Stimulated activated CD8-positive, alpha-beta memory T cell treated with anti-CD3 and anti-CD28 coated beads, Interleukin-12 subunit alpha, Interleukin-12 subunit beta, amount 100 ng/mL, for 24 hours (primary cell): ENCODE measurements around the gene GRAMD2B.
"Not testable (repeated sequence)": the region's sequence is repeated elsewhere in the genome, so short reads cannot be mapped to it uniquely, and the experiment has no call there.

Source experiments
- DNase-seq: peaks from one replicate; pipeline ENCODE4 v3.0.0-alpha.2; 2020; ENCODE audit errors: extremely low read depth

The GRAMD2B gene

GRCh38 chr5:126410623-126411022 lies 12.6 kb upstream of the GRAMD2B start:
- DNase-seq, result no peak

GRCh38 chr5:126413856-126414255 lies 9.4 kb upstream of the GRAMD2B start:
- no peak for DNase-seq

GRCh38 chr5:126414874-126415502 lies 8.2 kb upstream of the GRAMD2B start:
- DNase-seq, result no peak

GRCh38 chr5:126415789-126416188 lies 7.4 kb upstream of the GRAMD2B start:
- no peak for DNase-seq

GRCh38 chr5:126416266-126416925 lies 6.8 kb upstream of the GRAMD2B start:
- no peak for DNase-seq

- no peak for DNase-seq
Observed at GRCh38 chr5:126417178-126417577, 6.0 kb upstream of the GRAMD2B start.

GRCh38 chr5:126419102-126419501 lies 4.1 kb upstream of the GRAMD2B start:
- no peak for DNase-seq

- no peak for DNase-seq
Observed at GRCh38 chr5:126428421-126428820, 5.2 kb downstream of the GRAMD2B start.

- no peak for DNase-seq
Observed at GRCh38 chr5:126430631-126431030, 7.4 kb downstream of the GRAMD2B start.

GRCh38 chr5:126433701-126434100 lies 10.5 kb downstream of the GRAMD2B start:
- no peak for DNase-seq

GRCh38 chr5:126435261-126435660 lies 12.1 kb downstream of the GRAMD2B start:
- DNase-seq, result no peak

- no peak for DNase-seq
Observed at GRCh38 chr5:126435714-126436113, 12.5 kb downstream of the GRAMD2B start.

- DNase-seq, result no peak
Observed at GRCh38 chr5:126437721-126438120, 14.5 kb downstream of the GRAMD2B start.

- DNase-seq, result no peak
Observed at GRCh38 chr5:126438267-126438666, 15.1 kb downstream of the GRAMD2B start.

GRCh38 chr5:126438868-126439267 lies 15.7 kb downstream of the GRAMD2B start:
- DNase-seq, result no peak

- DNase-seq, result not testable (repeated sequence)
Observed at GRCh38 chr5:126439724-126440123, 16.5 kb downstream of the GRAMD2B start.

- DNase-seq, result no peak
Observed at GRCh38 chr5:126441230-126441629, 18.0 kb downstream of the GRAMD2B start.

GRCh38 chr5:126443374-126443851 lies 20.2 kb downstream of the GRAMD2B start:
- DNase-seq, result no peak

GRCh38 chr5:126444137-126444536 lies 20.9 kb downstream of the GRAMD2B start:
- no peak for DNase-seq

- DNase-seq, result no peak
Observed at GRCh38 chr5:126445502-126446174, 22.4 kb downstream of the GRAMD2B start.

GRCh38 chr5:126446498-126447224 lies 23.5 kb downstream of the GRAMD2B start:
- no peak for DNase-seq

- no peak for DNase-seq
Observed at GRCh38 chr5:126448720-126449119, 25.5 kb downstream of the GRAMD2B start.
